Measurements from ENCODE around the gene CDCA4. TPM values are rescaled to one million over a fixed set of nuclear protein-coding genes. Genes with fewer than 3 reads are reported as not detected.

Gene CDCA4
- total RNA-seq, 2 experiments from 2014 or later: 17.7 to 18.8 TPM

GRCh38 chr14:105043641-105044040, 22.8 kb upstream of the CDCA4 start:
- no peak for ATAC-seq (ENCODE audit: poor library complexity)
- Histone ChIP-seq H3K9me3 (ENCODE audit: control insufficient read depth in 1 of 2, insufficient read depth in 1 of 2, low read length in 2 of 2) (no peaks in the 10 kb centered on the region), H3K4me1 (ENCODE audit: insufficient read depth, low read length) (peaks cover 10% of the 10 kb centered on the region), H3K27me3 (ENCODE audit: control insufficient read depth in 1 of 2, insufficient read depth in 2 of 2, low read length in 2 of 2) (no peaks in the 10 kb centered on the region), H3K36me3 (ENCODE audit: insufficient read depth, low read length) (peaks cover 3% of the 10 kb centered on the region), H3K27ac (ENCODE audit: low read depth in 1 of 2, low read length in 2 of 2) (no peak overlapping the region), H3K4me3 (ENCODE audit: low read length) (no peak overlapping the region)
- peaks cover 5% of the 10 kb centered on the region for H3K36me3 Mint-ChIP-seq (ENCODE audit: low read depth)
- H3K4me1 Mint-ChIP-seq (ENCODE audit: low read depth): peaks cover 11% of the 10 kb centered on the region
- intact Hi-C loops (cut with DNase I, micrococcal nuclease): loop anchor here in 1 of 2 experiments (2.0 kb wide), 2 partner anchors 23 to 43 kb away; partner anchors contain the start of gene CDCA4
- ChIA-PET POLR2A (interaction anchor here (0.8 to 1.1 kb wide), 2 partner anchors 23 to 43 kb away, joined by 3 to 4 read pairs; partner anchors contain the start of gene CDCA4), CTCF (interaction anchor here (0.8 to 3.7 kb wide), 4 partner anchors 17 to 68 kb away, joined by 3 to 44 read pairs (median 19); partner anchors contain the start of gene CDCA4)
- peaks cover 5% of the 10 kb centered on the region for H3K27me3 Mint-ChIP-seq
- no peak overlapping the region for H3K27ac Mint-ChIP-seq
- H3K4me3 Mint-ChIP-seq: no peak overlapping the region
- no peak for DNase-seq
- no peaks in the 10 kb centered on the region for H3K9me3 Mint-ChIP-seq
- TF ChIP-seq, protein P1, sequence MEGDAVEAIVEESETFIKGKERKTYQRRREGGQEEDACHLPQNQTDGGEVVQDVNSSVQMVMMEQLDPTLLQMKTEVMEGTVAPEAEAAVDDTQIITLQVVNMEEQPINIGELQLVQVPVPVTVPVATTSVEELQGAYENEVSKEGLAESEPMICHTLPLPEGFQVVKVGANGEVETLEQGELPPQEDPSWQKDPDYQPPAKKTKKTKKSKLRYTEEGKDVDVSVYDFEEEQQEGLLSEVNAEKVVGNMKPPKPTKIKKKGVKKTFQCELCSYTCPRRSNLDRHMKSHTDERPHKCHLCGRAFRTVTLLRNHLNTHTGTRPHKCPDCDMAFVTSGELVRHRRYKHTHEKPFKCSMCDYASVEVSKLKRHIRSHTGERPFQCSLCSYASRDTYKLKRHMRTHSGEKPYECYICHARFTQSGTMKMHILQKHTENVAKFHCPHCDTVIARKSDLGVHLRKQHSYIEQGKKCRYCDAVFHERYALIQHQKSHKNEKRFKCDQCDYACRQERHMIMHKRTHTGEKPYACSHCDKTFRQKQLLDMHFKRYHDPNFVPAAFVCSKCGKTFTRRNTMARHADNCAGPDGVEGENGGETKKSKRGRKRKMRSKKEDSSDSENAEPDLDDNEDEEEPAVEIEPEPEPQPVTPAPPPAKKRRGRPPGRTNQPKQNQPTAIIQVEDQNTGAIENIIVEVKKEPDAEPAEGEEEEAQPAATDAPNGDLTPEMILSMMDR (IDR thresholded peaks at IDR 0.05): no peak

- H3K4me1 ChIP-seq (ENCODE audit: insufficient read depth, low read length): peaks cover 10% of the 10 kb centered on the region
- no peak overlapping the region for H3K27ac Mint-ChIP-seq
- H3K9me3 Mint-ChIP-seq: no peaks in the 10 kb centered on the region
Measured at GRCh38 chr14:105042813-105043212, 21.9 kb upstream of the CDCA4 start.

DNA sequence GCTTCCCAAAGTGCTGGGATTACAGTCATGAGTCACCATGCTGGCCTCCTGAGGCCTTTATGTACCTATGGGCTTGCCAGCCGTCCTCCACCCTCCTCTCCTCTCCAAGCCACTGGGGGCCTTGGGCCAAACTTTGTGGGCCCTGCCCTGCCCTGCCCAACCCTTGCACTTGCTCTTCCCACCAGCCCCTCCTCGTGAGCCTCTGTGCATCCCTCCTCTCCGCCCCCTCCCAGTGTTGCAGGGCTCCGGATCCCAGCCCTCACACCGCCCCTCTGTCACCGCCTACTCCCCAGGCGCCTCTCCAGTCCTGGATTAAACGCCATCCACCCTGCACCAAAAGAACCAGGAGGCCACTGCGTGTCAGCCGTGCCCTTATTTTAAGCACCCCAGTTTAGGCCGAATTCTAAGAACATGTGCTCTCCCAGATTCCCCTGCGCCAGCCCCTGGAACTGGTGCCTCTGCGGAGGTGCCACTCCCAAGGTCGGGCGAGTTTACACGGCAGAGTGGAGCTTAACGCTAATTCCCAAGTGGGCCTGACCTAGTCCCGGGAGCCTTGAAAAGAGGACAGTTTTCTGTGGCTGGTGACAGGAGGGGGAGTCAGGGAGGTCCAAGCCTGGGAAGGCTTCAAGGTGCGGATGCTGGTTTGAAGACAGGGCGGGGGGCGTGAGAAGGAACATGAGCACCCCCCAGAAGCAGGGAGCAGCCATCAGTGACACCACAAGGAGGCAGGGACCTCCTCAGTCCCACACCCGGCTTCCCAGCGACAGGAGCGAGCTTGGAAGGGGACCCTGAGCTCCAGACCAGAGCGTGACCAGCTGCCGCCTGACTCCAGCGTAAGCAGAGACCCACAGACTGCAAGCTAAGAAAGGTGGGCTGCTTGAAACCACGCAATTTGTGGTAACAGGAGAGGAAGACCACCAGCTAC, 21.2 kb upstream of the CDCA4 start:
- intact Hi-C loops (cut with DNase I, micrococcal nuclease): no loop called here
- POLR2A ChIA-PET: no interaction called here
- no peak overlapping the region for H3K27ac ChIP-seq (ENCODE audit: low read depth in 1 of 2, low read length in 2 of 2)

More at GRCh38 chr14:105042813-105043212, 21.9 kb upstream of the CDCA4 start:
- Histone ChIP-seq H3K4me3 (ENCODE audit: low read length) (no peak overlapping the region), H3K27me3 (ENCODE audit: control insufficient read depth in 1 of 2, insufficient read depth in 2 of 2, low read length in 2 of 2) (no peaks in the 10 kb centered on the region), H3K36me3 (ENCODE audit: insufficient read depth, low read length) (no peaks in the 10 kb centered on the region), H3K27ac (ENCODE audit: low read depth in 1 of 2, low read length in 2 of 2) (no peak overlapping the region), H3K9me3 (ENCODE audit: control insufficient read depth in 1 of 2, insufficient read depth in 1 of 2, low read length in 2 of 2) (no peaks in the 10 kb centered on the region)
- H3K27me3 Mint-ChIP-seq: peaks cover 5% of the 10 kb centered on the region
- peaks cover 11% of the 10 kb centered on the region for H3K4me1 Mint-ChIP-seq (ENCODE audit: low read depth)
- TF ChIP-seq, protein P1 (IDR thresholded peaks at IDR 0.05): no peak
- intact Hi-C loops (cut with DNase I, micrococcal nuclease): no loop called here
- DNase-seq (no peak), ATAC-seq (ENCODE audit: poor library complexity) (no peak)
- ChIA-PET CTCF (interaction anchor here (1.2 kb wide), 1 partner anchor 22 kb away, joined by 5 read pairs; the partner anchor contains the start of gene CDCA4), POLR2A (interaction anchor here (1.1 kb wide), 1 partner anchor 44 kb away, joined by 3 read pairs; no protein-coding TSS in a partner anchor)
- no peak overlapping the region for H3K4me3 Mint-ChIP-seq
- H3K36me3 Mint-ChIP-seq (ENCODE audit: low read depth): peaks cover 5% of the 10 kb centered on the region

More for the DNA sequence above, 21.2 kb upstream of the CDCA4 start:
- no peaks in the 10 kb centered on the region for H3K9me3 ChIP-seq (ENCODE audit: control insufficient read depth in 1 of 2, insufficient read depth in 1 of 2, low read length in 2 of 2)
- TF ChIP-seq, protein P1 (IDR thresholded peaks at IDR 0.05): no peak
- H3K4me1 ChIP-seq (ENCODE audit: insufficient read depth, low read length): peaks cover 10% of the 10 kb centered on the region
- H3K27me3 ChIP-seq (ENCODE audit: control insufficient read depth in 1 of 2, insufficient read depth in 2 of 2, low read length in 2 of 2): no peaks in the 10 kb centered on the region
- peaks cover 5% of the 10 kb centered on the region for H3K27me3 Mint-ChIP-seq
- no peak for DNase-seq
- no peaks in the 10 kb centered on the region for H3K9me3 Mint-ChIP-seq
- no peaks in the 10 kb centered on the region for H3K36me3 ChIP-seq (ENCODE audit: insufficient read depth, low read length)
- H3K27ac Mint-ChIP-seq: no peak overlapping the region
- no peak overlapping the region for H3K4me3 ChIP-seq (ENCODE audit: low read length)
- no peak overlapping the region for H3K4me3 Mint-ChIP-seq
- peaks cover 11% of the 10 kb centered on the region for H3K4me1 Mint-ChIP-seq (ENCODE audit: low read depth)
- no peak for ATAC-seq (ENCODE audit: poor library complexity)
- peaks cover 5% of the 10 kb centered on the region for H3K36me3 Mint-ChIP-seq (ENCODE audit: low read depth)
- CTCF ChIA-PET: interaction anchor here (0.6 kb wide), 1 partner anchor 15 kb away, joined by 3 read pairs; no protein-coding TSS in a partner anchor
